Measurements from ENCODE around the gene HIF1AN.

GRCh38 chr10:100487529-100487928, 48.2 kb upstream of the HIF1AN start:
- no peak for TF ChIP-seq POLR2A (IDR thresholded peaks at IDR 0.05)
- TF ChIP-seq, protein P1, sequence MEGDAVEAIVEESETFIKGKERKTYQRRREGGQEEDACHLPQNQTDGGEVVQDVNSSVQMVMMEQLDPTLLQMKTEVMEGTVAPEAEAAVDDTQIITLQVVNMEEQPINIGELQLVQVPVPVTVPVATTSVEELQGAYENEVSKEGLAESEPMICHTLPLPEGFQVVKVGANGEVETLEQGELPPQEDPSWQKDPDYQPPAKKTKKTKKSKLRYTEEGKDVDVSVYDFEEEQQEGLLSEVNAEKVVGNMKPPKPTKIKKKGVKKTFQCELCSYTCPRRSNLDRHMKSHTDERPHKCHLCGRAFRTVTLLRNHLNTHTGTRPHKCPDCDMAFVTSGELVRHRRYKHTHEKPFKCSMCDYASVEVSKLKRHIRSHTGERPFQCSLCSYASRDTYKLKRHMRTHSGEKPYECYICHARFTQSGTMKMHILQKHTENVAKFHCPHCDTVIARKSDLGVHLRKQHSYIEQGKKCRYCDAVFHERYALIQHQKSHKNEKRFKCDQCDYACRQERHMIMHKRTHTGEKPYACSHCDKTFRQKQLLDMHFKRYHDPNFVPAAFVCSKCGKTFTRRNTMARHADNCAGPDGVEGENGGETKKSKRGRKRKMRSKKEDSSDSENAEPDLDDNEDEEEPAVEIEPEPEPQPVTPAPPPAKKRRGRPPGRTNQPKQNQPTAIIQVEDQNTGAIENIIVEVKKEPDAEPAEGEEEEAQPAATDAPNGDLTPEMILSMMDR (IDR thresholded peaks at IDR 0.05) = no peak

Data from breast epithelium (tissue), 3 donors.